CD4-positive, alpha-beta T cell (primary cell): ENCODE measurements around the gene A1BG. TPM values are rescaled to one million over a fixed set of nuclear protein-coding genes. Genes with fewer than 3 reads are reported as not detected.

Experiments used
- ATAC-seq: fragments of 200-7000 bp; cut with Tn5 transposase; one replicate; pipeline ENCODE4 v1.10.0; 2022; ENCODE audit warnings: mild to moderate bottlenecking; ENCODE audit not compliant: poor library complexity
- CTCF ChIA-PET: fragments of 350-600 bp; sonication (Branson Sonifier 250); formaldehyde crosslinking; loops from one replicate; lab custom pipeline; 2021; ENCODE audit warnings: antibody characterized with exemption, inconsistent platforms; lab: Charles Lee
- POLR2A ChIA-PET: fragments of 350-600 bp; sonication (Branson Sonifier 250); formaldehyde crosslinking; loops from one replicate; lab custom pipeline; 2021; ENCODE audit warnings: antibody characterized with exemption, inconsistent platforms; lab: Charles Lee
- DNase-seq, 14 experiments: peaks; one replicate each; pipeline ENCODE4 v3.0.0-alpha.2; 2013 to 2020; ENCODE audit warnings: mixed read lengths in 2 of 14
- H3K27ac ChIP-seq, 2 donors: one replicate each; pipeline versions ENCODE4 v1.5.1 to v1.7.0; 2013; ENCODE audit warnings: low read length in 2 of 2, low read depth in 1 of 2, mild to moderate bottlenecking in 1 of 2
- H3K27me3 ChIP-seq, 2 experiments: 1 replicate in 1 of 2; 2 replicates in 1 of 2; pipeline versions ENCODE4 v1.6.1 to v1.7.0; 2013; ENCODE audit warnings: low read length in 2 of 2, control low read depth in 1 of 2, mild to moderate bottlenecking in 1 of 2, moderate library complexity in 1 of 2; ENCODE audit not compliant: insufficient read depth in 2 of 2, control insufficient read depth in 1 of 2
- H3K36me3 ChIP-seq: one replicate; pipeline ENCODE4 v1.6.1; 2013; ENCODE audit warnings: low read length, control low read depth; ENCODE audit not compliant: insufficient read depth
- H3K4me1 ChIP-seq: one replicate; pipeline ENCODE4 v1.6.1; 2013; ENCODE audit warnings: low read length, control low read depth; ENCODE audit not compliant: insufficient read depth
- H3K4me3 ChIP-seq: one replicate; pipeline ENCODE4 v1.5.1; 2013; ENCODE audit warnings: mild to moderate bottlenecking, low read length, moderate library complexity
- H3K9me3 ChIP-seq, 2 experiments: 1 replicate in 1 of 2; 2 replicates in 1 of 2; pipeline versions ENCODE4 v1.6.1 to v1.7.0; 2013; ENCODE audit warnings: low read length in 2 of 2, mild to moderate bottlenecking in 2 of 2, control low read depth in 1 of 2, moderate library complexity in 1 of 2; ENCODE audit not compliant: control insufficient read depth in 1 of 2, insufficient read depth in 1 of 2
- H3K27ac Mint-ChIP-seq: one replicate; pipeline ENCODE4 v1.8.0; 2020; ENCODE audit warnings: mixed read lengths
- H3K27me3 Mint-ChIP-seq: one replicate; pipeline ENCODE4 v1.8.0; 2021; ENCODE audit warnings: mixed read lengths
- H3K36me3 Mint-ChIP-seq: one replicate; pipeline ENCODE4 v1.8.0; 2021; ENCODE audit warnings: low read depth, mixed read lengths
- H3K4me1 Mint-ChIP-seq: one replicate; pipeline ENCODE4 v1.8.0; 2021; ENCODE audit warnings: low read depth, mixed read lengths
- H3K4me3 Mint-ChIP-seq: one replicate; pipeline ENCODE4 v1.8.0; 2020; ENCODE audit warnings: mild to moderate bottlenecking, mixed read lengths
- H3K9me3 Mint-ChIP-seq: one replicate; pipeline ENCODE4 v1.8.0; 2020; ENCODE audit warnings: mixed read lengths
- CTCF ChIP-seq: fragments of 200-600 bp; IDR thresholded peaks from one replicate; pipeline ENCODE4 v1.8.0; 2022; ENCODE audit warnings: antibody characterized with exemption, mild to moderate bottlenecking
- intact Hi-C, 2 experiments: fragments of 100-400 bp; cut with DNase I in 1 of 2; cut with micrococcal nuclease in 1 of 2; formaldehyde crosslinking; loops; one replicate each; pipeline versions ENCODE4 v1.15.1 to v1.9.0; 2023 to 2025; cut with DNase I, micrococcal nuclease
- total RNA-seq, 174 experiments: library from RNA in 2 of 174; stranded (reverse) in 2 of 174; gene quantifications; one replicate each; pipeline ENCODE4 v1.2.3 and lab custom pipeline; 2021 to 2026

The A1BG gene
- total RNA-seq, 2 experiments from 2014 or later = 7.6 to 8.4 TPM

GRCh38 chr19:58351558-58351878 lies 1.8 kb downstream of the A1BG start:
- peaks cover 4% of the 10 kb centered on the region for H3K36me3 Mint-ChIP-seq
- peaks cover 20% of the 10 kb centered on the region for H3K4me1 Mint-ChIP-seq
- DNase-seq = no peak
- peaks cover 35% of the 10 kb centered on the region for H3K4me1 ChIP-seq
- H3K4me3 Mint-ChIP-seq = no peak overlapping the region
- no peak overlapping the region for H3K4me3 ChIP-seq
- ChIA-PET POLR2A (interaction anchor here (0.9 kb wide), 1 partner anchor 11 kb away, joined by 3 read pairs; the partner anchor contains the start of gene ZNF497), CTCF (no interaction called here)
- no peak for ATAC-seq
- no peaks in the 10 kb centered on the region for H3K36me3 ChIP-seq
- no peaks in the 10 kb centered on the region for H3K9me3 Mint-ChIP-seq
- TF ChIP-seq CTCF = no peak
- H3K27me3 ChIP-seq = peaks cover 0 to 2% of the 10 kb centered on the region in 2 experiments
- intact Hi-C loops = no loop called here
- peaks cover 0 to 26% of the 10 kb centered on the region in 2 experiments for H3K9me3 ChIP-seq
- H3K27ac Mint-ChIP-seq = no peak overlapping the region
- H3K27ac ChIP-seq = no peak overlapping the region
- H3K27me3 Mint-ChIP-seq = peaks cover 6% of the 10 kb centered on the region

GRCh38 chr19:58350871-58351557 lies 2.3 kb downstream of the A1BG start:
- Histone ChIP-seq H3K36me3 (no peaks in the 10 kb centered on the region), H3K4me1 (peaks cover 32% of the 10 kb centered on the region), H3K4me3 (no peak overlapping the region), H3K9me3 (peaks cover 0 to 24% of the 10 kb centered on the region in 2 experiments), H3K27me3 (peaks cover 0 to 2% of the 10 kb centered on the region in 2 experiments), H3K27ac (no peak overlapping the region)
- no peak for TF ChIP-seq CTCF
- H3K4me3 Mint-ChIP-seq = no peak overlapping the region
- POLR2A ChIA-PET = interaction anchor here (0.9 kb wide), 1 partner anchor 12 kb away, joined by 3 read pairs; the partner anchor contains the start of gene ZNF497
- intact Hi-C loops = no loop called here
- no peak overlapping the region for H3K27ac Mint-ChIP-seq
- H3K27me3 Mint-ChIP-seq = peaks cover 9% of the 10 kb centered on the region
- no peaks in the 10 kb centered on the region for H3K9me3 Mint-ChIP-seq
- DNase-seq = no peak
- ATAC-seq = no peak
- CTCF ChIA-PET = no interaction called here
- peaks cover 22% of the 10 kb centered on the region for H3K4me1 Mint-ChIP-seq
- peaks cover 4% of the 10 kb centered on the region for H3K36me3 Mint-ChIP-seq

GRCh38 chr19:58350001-58350861 lies 3.1 kb downstream of the A1BG start:
- ChIA-PET CTCF (no interaction called here), POLR2A (interaction anchor here (0.7 kb wide), 1 partner anchor 501 kb away, joined by 3 read pairs; the partner anchor contains the start of gene ZNF587)
- ATAC-seq = no peak

More at GRCh38 chr19:58350001-58350861, 3.1 kb downstream of the A1BG start:
- no peak overlapping the region for H3K27ac ChIP-seq
- H3K27me3 ChIP-seq = peaks cover 0 to 2% of the 10 kb centered on the region in 2 experiments
- H3K27ac Mint-ChIP-seq = no peak overlapping the region
- no peak for TF ChIP-seq CTCF
- H3K9me3 Mint-ChIP-seq = no peaks in the 10 kb centered on the region
- H3K9me3 ChIP-seq = peaks cover 0 to 16% of the 10 kb centered on the region in 2 experiments
- peaks cover 25% of the 10 kb centered on the region for H3K4me1 ChIP-seq
- no peak overlapping the region for H3K4me3 ChIP-seq
- intact Hi-C loops = no loop called here
- DNase-seq = no peak
- peaks cover 25% of the 10 kb centered on the region for H3K4me1 Mint-ChIP-seq
- no peak overlapping the region for H3K4me3 Mint-ChIP-seq
- no peaks in the 10 kb centered on the region for H3K36me3 ChIP-seq
- peaks cover 15% of the 10 kb centered on the region for H3K27me3 Mint-ChIP-seq
- H3K36me3 Mint-ChIP-seq = peaks cover 4% of the 10 kb centered on the region
